Nephron progenitor cell (in vitro differentiated cells): ENCODE results near the gene WDR1.

ENCODE experiments used
- DNase-seq: peaks from one replicate; pipeline ENCODE4 v3.0.0; 2021
- H3K27ac Mint-ChIP-seq: 2 replicates; pipeline ENCODE4 v1.8.0; 2021; ENCODE audit warnings: mild to moderate bottlenecking, moderate library complexity, mixed read lengths
- H3K27me3 Mint-ChIP-seq: 2 replicates; pipeline ENCODE4 v1.8.0; 2021; ENCODE audit warnings: mild to moderate bottlenecking, low read depth, mixed read lengths; ENCODE audit not compliant: poor library complexity
- H3K36me3 Mint-ChIP-seq: 2 replicates; pipeline ENCODE4 v1.8.0; 2021; ENCODE audit warnings: low read depth, mixed read lengths
- H3K4me1 Mint-ChIP-seq: 2 replicates; pipeline ENCODE4 v1.8.0; 2021; ENCODE audit warnings: mixed read lengths
- H3K4me3 Mint-ChIP-seq: 2 replicates; pipeline ENCODE4 v1.8.0; 2021; ENCODE audit warnings: mild to moderate bottlenecking, moderate library complexity, mixed read lengths
- H3K9me3 Mint-ChIP-seq: 2 replicates; pipeline ENCODE4 v1.8.0; 2021; ENCODE audit warnings: mild to moderate bottlenecking, moderate library complexity, mixed read lengths
- TF ChIP-seq, protein P1 (sequence below): fragments of 200-600 bp; sonication (generic); IDR thresholded peaks from 2 replicates; pipeline ENCODE4 v1.5.0; 2021; ENCODE audit warnings: antibody characterized with exemption

The WDR1 gene

GRCh38 chr4:10093271-10093621, 23.4 kb downstream of the WDR1 start:
- no peak for DNase-seq
- TF ChIP-seq, protein P1, sequence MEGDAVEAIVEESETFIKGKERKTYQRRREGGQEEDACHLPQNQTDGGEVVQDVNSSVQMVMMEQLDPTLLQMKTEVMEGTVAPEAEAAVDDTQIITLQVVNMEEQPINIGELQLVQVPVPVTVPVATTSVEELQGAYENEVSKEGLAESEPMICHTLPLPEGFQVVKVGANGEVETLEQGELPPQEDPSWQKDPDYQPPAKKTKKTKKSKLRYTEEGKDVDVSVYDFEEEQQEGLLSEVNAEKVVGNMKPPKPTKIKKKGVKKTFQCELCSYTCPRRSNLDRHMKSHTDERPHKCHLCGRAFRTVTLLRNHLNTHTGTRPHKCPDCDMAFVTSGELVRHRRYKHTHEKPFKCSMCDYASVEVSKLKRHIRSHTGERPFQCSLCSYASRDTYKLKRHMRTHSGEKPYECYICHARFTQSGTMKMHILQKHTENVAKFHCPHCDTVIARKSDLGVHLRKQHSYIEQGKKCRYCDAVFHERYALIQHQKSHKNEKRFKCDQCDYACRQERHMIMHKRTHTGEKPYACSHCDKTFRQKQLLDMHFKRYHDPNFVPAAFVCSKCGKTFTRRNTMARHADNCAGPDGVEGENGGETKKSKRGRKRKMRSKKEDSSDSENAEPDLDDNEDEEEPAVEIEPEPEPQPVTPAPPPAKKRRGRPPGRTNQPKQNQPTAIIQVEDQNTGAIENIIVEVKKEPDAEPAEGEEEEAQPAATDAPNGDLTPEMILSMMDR: no peak
- Mint-ChIP-seq H3K4me3 (no peak overlapping the region), H3K36me3 (peaks cover 65% of the 10 kb centered on the region), H3K9me3 (no peaks in the 10 kb centered on the region), H3K27ac (peak overlapping the region; percentile 97), H3K27me3 (peaks cover 2% of the 10 kb centered on the region), H3K4me1 (peaks cover 39% of the 10 kb centered on the region)

DNA sequence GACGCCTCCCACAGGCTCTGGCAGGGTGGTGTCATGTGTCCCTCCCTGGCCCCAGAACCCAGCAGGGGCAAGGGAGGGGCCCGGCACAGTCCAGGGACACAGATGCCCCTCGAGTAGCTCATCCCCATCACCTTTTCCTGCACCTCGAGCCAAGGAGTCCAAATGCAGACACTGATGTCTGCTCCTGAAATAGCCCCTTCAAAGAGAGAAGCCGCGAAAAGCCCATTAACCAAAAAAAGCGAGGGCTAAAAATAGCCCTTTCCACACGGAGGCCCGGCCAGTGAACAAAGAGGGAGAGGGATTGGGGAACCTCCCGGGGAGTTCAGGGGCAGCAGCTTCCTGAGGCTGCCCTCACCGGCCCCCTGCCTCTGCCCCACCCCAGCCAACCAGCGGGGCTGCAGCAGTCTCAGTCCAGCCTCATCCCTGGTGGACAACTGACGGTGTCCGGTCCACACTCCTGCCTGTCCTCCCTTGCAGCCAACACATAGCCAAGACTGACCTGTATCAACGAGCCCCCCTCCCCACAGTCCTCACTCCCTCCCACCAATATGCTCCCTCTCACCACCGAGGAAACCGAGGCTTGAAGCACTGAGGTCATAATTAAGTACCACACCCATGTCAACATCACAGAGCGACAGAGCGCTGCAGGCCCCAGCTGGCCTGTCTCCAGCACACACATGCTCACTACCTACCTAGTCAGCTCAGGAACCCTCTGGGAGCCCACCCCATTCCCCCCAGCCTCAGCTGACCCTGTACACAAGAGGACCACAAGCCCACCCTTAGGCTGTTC, 23.9 kb downstream of the WDR1 start:
- TF ChIP-seq, protein P1: no peak
- Mint-ChIP-seq H3K36me3 (peaks cover 68% of the 10 kb centered on the region), H3K27ac (peak overlapping the region; percentile 97), H3K4me1 (peaks cover 39% of the 10 kb centered on the region), H3K9me3 (no peaks in the 10 kb centered on the region), H3K27me3 (peaks cover 2% of the 10 kb centered on the region), H3K4me3 (peak overlapping the region; percentile 66)
- DNase-seq: no peak

DNA sequence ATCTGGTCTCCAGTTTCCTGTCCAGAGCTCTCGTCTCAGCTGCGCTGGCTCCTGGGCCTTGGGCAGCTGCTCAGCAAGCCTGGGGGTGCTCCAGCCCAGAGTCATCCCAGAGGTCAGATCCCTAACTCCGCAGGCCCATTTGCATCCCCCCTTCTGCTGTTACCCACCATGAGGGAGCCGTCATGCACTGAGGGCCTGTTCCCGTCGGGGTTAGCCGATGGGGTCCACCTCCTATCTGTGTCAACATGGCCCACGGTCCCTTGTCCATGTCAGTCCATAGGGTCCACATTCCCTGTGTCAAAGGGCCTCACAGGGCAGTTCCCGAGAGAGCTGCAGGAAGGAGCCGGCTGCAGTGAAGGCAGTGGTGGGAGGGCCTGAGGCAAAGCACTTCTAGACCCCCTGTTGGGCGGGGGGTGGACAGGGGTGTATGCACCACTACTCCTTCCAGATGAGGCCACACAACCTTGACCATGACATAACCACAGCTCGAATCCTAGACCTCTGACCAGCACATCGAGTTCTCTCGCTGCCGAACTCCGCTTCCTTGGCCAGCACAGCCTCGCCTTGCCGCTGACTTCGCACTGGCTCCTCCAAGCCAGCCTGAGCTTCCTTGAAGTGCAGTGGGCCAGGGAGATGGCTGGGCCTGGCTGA, 24.9 kb downstream of the WDR1 start:
- DNase-seq: no peak
- no peaks in the 10 kb centered on the region for H3K9me3 Mint-ChIP-seq
- peak overlapping the region; percentile 87 for H3K27ac Mint-ChIP-seq
- TF ChIP-seq, protein P1: no peak
- H3K27me3 Mint-ChIP-seq: peaks cover 2% of the 10 kb centered on the region
- peaks cover 65% of the 10 kb centered on the region for H3K36me3 Mint-ChIP-seq
- no peak overlapping the region for H3K4me3 Mint-ChIP-seq
- peaks cover 38% of the 10 kb centered on the region for H3K4me1 Mint-ChIP-seq

- H3K27me3 Mint-ChIP-seq: no peaks in the 10 kb centered on the region
- TF ChIP-seq, protein P1: no peak
- no peak overlapping the region for H3K4me3 Mint-ChIP-seq
- H3K36me3 Mint-ChIP-seq: peaks cover 66% of the 10 kb centered on the region
- peak overlapping the region; percentile 68 for H3K27ac Mint-ChIP-seq
- no peak for DNase-seq
- H3K9me3 Mint-ChIP-seq: no peaks in the 10 kb centered on the region
- peaks cover 39% of the 10 kb centered on the region for H3K4me1 Mint-ChIP-seq
Observed at GRCh38 chr4:10090467-10091250, 25.9 kb downstream of the WDR1 start.

- H3K27me3 Mint-ChIP-seq: no peaks in the 10 kb centered on the region
- H3K36me3 Mint-ChIP-seq: peaks cover 73% of the 10 kb centered on the region
- H3K27ac Mint-ChIP-seq: no peak overlapping the region
- H3K4me3 Mint-ChIP-seq: no peak overlapping the region
- H3K9me3 Mint-ChIP-seq: no peaks in the 10 kb centered on the region
- peaks cover 44% of the 10 kb centered on the region for H3K4me1 Mint-ChIP-seq
- DNase-seq: no peak
- TF ChIP-seq, protein P1: no peak
Observed at GRCh38 chr4:10089346-10089745, 27.3 kb downstream of the WDR1 start.
